Activated CD4-positive, alpha-beta T cell treated with anti-CD3 and anti-CD28 coated beads, Interleukin-2, Interleukin-6, amounts not matched to agents 100 ng/mL and 50 ng/mL, durations not matched to agents 16 hours and 8 hours (primary cell): ENCODE results near the gene KRTAP9-8.
"Not testable (repeated sequence)": the region's sequence is repeated elsewhere in the genome, so short reads cannot be mapped to it uniquely, and the experiment has no call there.

ENCODE experiments used
- DNase-seq: peaks from one replicate; pipeline ENCODE4 v3.0.0-alpha.2; 2020

The KRTAP9-8 gene, protein sequence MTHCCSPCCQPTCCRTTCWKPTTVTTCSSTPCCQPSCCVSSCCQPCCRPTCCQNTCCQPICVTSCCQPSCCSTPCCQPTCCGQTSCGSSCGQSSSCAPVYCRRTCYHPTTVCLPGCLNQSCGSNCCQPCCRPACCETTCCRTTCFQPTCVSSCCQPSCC

GRCh38 chr17:41237949-41238437 is at the start of gene KRTAP9-8:
KRTAP9-8 (plus strand) TSS chr17:41237999; CDS start chr17:41238052, 53 bp downstream.
- DNase-seq: not testable (repeated sequence)

DNA sequence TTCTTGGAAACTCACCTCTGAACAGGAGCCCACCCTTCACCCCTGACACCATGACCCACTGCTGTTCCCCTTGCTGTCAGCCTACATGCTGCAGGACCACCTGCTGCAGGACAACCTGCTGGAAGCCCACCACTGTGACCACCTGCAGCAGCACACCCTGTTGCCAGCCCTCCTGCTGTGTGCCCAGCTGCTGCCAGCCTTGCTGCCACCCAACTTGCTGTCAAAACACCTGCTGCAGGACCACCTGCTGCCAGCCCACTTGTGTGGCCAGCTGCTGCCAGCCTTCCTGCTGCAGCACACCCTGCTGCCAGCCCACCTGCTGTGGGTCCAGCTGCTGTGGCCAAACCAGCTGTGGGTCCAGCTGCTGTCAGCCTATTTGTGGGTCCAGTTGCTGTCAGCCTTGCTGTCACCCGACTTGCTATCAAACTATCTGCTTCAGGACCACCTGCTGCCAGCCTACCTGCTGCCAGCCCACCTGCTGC is 47.9 kb upstream of the KRTAP9-8 start, which contains the start of gene KRTAP9-1:
Gene KRTAP9-1, plus strand, starts transcription at position 51 of the 482 bp plus-strand sequence. Its CDS starts 0 bp downstream, at position 51.
- DNase-seq: not testable (repeated sequence)

GRCh38 chr17:41190328-41190727 is 47.5 kb upstream of the KRTAP9-8 start:
- no peak for DNase-seq

- DNase-seq: no peak
Observed at GRCh38 chr17:41196068-41196467, 41.7 kb upstream of the KRTAP9-8 start.

GRCh38 chr17:41199421-41200078 is 38.2 kb upstream of the KRTAP9-8 start:
- no peak for DNase-seq

GRCh38 chr17:41211845-41212466 is 25.8 kb upstream of the KRTAP9-8 start:
- DNase-seq: peak; percentile 2

GRCh38 chr17:41212524-41213169 is 25.2 kb upstream of the KRTAP9-8 start:
- DNase-seq: no peak

DNA sequence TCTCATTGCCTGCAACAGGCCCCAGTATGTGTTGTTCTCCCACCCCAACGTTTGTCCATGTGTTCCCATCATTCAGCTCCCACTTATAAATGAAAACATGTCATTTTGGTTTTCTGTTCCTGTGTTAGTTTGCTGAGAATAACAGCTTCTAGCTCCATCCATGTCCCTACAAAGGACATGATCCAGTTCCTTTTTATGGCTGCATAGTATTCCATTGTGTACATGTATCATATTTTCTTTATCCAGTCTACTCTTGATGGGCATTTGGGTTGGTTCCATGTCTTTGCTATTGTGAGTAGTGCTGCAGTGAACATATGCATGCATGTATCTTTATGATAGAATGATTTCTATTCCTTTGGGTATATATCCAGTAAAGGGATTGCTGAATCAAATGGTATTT is 22.1 kb upstream of the KRTAP9-8 start:
- no peak for DNase-seq

- DNase-seq: no peak
Observed at GRCh38 chr17:41223821-41224220, 14.0 kb upstream of the KRTAP9-8 start.

DNA sequence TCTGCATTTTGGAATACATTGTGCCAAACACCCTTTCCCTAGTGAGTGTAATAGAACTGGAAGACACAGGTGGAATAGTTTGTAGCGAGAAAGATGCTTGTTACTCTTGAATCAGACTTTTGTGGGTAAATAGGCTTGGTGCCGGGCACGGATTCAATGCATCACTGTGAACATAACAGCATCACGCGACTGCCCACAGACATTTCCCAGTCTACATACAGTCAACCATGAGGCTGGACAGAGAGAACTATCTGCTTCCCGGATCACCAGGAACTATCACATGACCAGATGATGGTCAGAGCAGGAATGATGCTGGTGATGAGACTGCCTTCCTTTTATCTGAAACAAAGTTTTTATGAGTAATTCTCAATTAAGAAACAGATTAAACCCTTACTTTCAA is 11.7 kb upstream of the KRTAP9-8 start:
- no peak for DNase-seq

GRCh38 chr17:41226598-41227095 is 11.2 kb upstream of the KRTAP9-8 start, which contains the start of gene KRTAP9-2:
KRTAP9-2 (plus strand) TSS chr17:41226648; CDS start chr17:41226655, 7 bp downstream.
- DNase-seq: not testable (repeated sequence)

DNA sequence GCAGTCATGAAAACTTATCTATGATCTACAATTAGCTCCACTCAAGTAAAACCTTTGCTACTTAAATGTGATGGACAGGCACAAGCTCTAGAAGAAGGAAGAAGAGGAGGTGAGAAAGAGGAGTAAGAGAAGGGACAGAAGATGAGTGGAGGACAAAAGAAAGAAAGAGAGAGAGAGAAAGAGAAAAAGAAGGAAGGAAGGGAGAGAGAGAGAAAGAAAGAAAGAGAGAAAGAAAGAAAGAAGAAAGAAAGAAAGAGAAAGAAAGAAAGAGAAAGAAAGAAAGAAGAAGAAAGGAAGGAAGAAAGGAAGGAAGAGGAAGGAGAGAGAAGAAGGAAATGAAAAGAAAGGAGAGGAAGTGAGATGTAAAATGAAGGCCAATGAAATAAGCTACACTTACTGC is 7.7 kb upstream of the KRTAP9-8 start:
- no peak for DNase-seq

- DNase-seq: no peak
Observed at GRCh38 chr17:41231731-41232130, 6.1 kb upstream of the KRTAP9-8 start.

DNA sequence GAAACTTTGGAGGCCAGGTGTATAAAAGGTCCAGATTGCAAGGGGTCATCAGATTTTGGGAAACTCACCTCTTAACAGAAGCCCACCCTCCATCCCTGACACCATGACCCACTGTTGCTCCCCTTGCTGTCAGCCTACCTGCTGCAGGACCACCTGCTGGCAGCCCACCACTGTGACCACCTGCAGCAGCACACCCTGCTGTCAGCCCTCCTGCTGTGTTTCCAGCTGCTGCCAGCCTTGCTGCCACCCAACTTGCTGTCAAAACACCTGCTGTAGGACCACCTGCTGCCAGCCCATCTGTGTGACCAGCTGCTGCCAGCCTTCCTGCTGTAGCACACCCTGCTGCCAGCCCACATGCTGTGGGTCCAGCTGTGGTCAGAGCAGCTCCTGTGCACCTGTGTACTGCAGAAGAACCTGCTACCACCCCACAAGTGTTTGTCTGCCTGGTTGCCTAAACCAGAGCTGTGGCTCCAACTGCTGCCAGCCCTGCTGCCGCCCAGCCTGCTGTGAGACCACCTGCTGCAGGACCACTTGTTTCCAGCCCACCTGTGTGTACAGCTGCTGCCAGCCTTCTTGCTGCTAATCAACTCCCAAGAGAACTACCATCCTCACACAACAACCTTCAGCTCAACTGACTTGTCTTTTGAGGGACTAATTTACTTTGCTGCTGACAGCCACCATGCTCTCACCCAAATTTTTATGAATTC is 5.2 kb upstream of the KRTAP9-8 start, which contains the start of gene KRTAP9-3:
Gene KRTAP9-3, plus strand, starts transcription at position 51 of the 707 bp plus-strand sequence. Its CDS starts 53 bp downstream, at position 104.
- not testable (repeated sequence) for DNase-seq

DNA sequence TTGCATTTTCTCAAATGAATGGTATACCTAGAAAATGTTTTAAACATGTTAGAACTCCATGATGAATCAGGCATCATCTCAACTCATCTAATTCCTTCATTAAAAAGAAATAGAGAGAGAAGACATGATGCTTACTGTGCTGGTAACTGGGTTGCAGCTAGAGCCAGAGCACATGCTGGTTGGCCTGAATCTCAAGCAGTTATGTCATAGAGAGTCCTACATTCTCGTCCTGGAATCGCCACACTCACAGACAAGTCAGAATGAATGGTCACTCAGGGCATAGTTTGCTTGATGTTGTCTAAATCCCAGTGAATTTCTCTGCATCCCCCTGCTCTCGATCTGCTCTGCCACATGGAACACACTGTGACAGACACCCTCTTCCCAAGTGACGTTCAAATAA is 683 bp upstream of the KRTAP9-8 start:
- DNase-seq: not testable (repeated sequence)

DNA sequence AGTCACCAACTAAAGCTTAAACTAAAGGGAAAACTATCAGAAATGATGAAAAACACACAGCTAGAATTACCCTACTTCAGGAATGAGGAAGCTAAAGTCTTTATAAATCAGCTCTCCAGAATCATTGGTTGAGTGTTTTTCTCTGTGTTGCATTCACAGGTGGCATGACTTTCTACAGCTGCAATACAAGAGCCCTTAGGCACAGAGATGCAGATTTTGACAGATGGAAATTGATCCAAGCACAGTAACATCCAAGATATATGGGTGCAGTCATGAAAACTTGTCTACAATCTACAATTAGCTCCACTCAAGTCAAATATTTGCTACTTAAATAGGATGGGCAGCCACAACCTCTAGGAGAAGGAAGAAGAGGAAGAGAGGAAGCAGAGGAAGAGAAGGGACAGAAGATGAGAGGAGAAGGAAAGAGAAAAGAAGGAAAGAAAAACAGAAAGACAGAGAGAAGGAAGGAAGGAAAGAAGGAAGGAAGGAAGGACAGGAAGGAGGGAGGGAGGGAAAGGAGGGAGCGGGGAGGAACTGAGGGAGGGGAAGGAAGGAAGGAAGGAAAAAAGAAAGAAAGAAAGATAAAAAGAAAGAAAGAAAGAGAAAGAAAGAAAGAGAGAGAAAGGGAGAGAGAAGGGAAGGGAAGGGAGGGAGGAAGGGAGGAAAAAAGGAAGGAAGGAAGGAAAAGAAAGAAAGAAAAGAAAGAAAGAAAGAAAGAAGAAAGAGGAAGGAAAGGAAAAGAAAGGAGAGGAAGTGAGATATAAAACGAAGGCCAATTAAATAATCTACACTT is 9.4 kb downstream of the KRTAP9-8 start:
- DNase-seq: not testable (repeated sequence)

- not testable (repeated sequence) for DNase-seq
Observed at GRCh38 chr17:41249637-41250240, 11.9 kb downstream of the KRTAP9-8 start, which contains the start of gene KRTAP9-4. KRTAP9-4 (plus strand) TSS chr17:41249687; CDS start chr17:41249721, 34 bp downstream.

- no peak for DNase-seq
Observed at GRCh38 chr17:41251261-41251660, 13.5 kb downstream of the KRTAP9-8 start.

DNA sequence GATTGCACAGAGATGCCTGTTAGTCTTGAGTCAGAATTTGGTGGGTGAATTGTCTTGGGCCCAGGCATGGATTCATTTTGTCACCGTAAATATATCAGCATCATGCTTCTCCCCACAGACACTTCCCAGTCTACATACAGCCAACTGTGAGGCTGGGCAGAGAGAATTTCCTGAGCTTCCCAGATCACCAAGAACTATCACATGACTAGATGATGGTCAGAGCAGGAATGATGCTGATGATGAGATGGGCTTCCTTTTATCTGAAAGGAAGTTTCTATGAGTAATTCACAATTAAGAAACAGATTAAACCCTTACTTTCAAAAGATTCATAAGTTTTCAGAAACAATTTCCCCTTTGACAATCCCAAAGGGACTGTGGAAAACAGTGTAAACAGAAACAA is 17.1 kb downstream of the KRTAP9-8 start:
- no peak for DNase-seq
